Right lobe of liver (tissue), 4 donors: ENCODE measurements around the gene FGF3.

Experiments used
- POLR2A ChIP-seq: fragments of 450-650 bp; IDR thresholded peaks from one replicate; pipeline ENCODE4 v1.6.1; 2017; ENCODE audit warnings: antibody characterized with exemption, mild to moderate bottlenecking
- TF ChIP-seq, protein P1 (sequence below), 4 donors: fragments of 200-600 bp in 3 of 4; fragments of 450-650 bp in 1 of 4; IDR thresholded peaks; one replicate each; pipeline versions ENCODE4 v1.5.1 to v1.8.0; 2016 to 2022; ENCODE audit warnings: antibody characterized with exemption in 4 of 4, mild to moderate bottlenecking in 2 of 4
- donor health status: DM: no; HTN: no; CAD: no.
- donor health status: DM: no; HTN: no; CAD: no.
- donor health status: DM: no; HTN: yes; CAD: no.

DNA sequence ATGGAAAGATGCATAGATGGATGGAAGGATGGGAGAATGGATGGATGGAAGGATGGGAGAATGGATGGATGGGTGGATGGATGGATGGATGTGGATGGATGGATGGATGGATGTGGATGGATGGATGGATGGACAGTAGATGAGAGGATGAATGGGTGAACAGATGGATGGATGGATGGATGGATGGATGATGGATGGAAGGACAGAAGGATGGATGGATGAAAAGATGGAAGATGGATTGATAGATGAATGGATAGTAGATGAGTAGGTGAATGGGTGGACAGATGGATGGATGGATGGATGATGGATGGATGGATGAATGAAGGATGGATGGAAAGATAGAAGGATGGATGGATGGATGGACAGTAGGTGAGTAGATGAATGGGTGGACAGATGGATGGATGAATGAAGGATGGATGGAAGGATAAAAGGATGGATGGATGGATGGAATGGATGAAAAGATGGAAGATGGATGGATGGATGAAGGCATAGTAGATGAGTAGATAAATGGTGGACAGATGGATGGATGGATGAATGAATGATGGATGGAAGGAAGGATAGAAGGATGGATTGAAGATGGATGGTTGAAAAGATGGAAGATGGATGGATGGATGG lies 15.5 kb downstream of the FGF3 start:
- TF ChIP-seq, protein P1, sequence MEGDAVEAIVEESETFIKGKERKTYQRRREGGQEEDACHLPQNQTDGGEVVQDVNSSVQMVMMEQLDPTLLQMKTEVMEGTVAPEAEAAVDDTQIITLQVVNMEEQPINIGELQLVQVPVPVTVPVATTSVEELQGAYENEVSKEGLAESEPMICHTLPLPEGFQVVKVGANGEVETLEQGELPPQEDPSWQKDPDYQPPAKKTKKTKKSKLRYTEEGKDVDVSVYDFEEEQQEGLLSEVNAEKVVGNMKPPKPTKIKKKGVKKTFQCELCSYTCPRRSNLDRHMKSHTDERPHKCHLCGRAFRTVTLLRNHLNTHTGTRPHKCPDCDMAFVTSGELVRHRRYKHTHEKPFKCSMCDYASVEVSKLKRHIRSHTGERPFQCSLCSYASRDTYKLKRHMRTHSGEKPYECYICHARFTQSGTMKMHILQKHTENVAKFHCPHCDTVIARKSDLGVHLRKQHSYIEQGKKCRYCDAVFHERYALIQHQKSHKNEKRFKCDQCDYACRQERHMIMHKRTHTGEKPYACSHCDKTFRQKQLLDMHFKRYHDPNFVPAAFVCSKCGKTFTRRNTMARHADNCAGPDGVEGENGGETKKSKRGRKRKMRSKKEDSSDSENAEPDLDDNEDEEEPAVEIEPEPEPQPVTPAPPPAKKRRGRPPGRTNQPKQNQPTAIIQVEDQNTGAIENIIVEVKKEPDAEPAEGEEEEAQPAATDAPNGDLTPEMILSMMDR (IDR thresholded peaks at IDR 0.05), result no peak
- TF ChIP-seq POLR2A, result no peak
